HG03066 (cell line): ENCODE results near the gene MAGEF1.
A peak's percentile ranks its signal among the peaks of the same experiment; 100 is the strongest.

ENCODE experiments used
- ATAC-seq: cut with Tn5 transposase; IDR thresholded peaks from one replicate; pipeline ENCODE4 v1.9.1; 2021; ENCODE audit warnings: low read depth; ENCODE audit not compliant: unreplicated experiment

Gene MAGEF1

GRCh38 chr3:184711493-184712247 lies at the start of gene MAGEF1:
MAGEF1 (minus strand) TSS chr3:184712064; CDS start chr3:184711821, 243 bp downstream.
- ATAC-seq = peak; percentile 77

- ATAC-seq = no peak
Observed at GRCh38 chr3:184761075-184761841, 49.4 kb upstream of the MAGEF1 start.

GRCh38 chr3:184760337-184761074 lies 48.6 kb upstream of the MAGEF1 start:
- no peak for ATAC-seq

- ATAC-seq = no peak
Observed at GRCh38 chr3:184759666-184760200, 47.9 kb upstream of the MAGEF1 start.

GRCh38 chr3:184758056-184758455 lies 46.2 kb upstream of the MAGEF1 start:
- no peak for ATAC-seq

GRCh38 chr3:184757022-184757651 lies 45.3 kb upstream of the MAGEF1 start:
- no peak for ATAC-seq

GRCh38 chr3:184756151-184757021 lies 44.5 kb upstream of the MAGEF1 start:
- ATAC-seq = no peak

GRCh38 chr3:184755315-184755731 lies 43.5 kb upstream of the MAGEF1 start:
- no peak for ATAC-seq

GRCh38 chr3:184752361-184752760 lies 40.5 kb upstream of the MAGEF1 start:
- no peak for ATAC-seq

GRCh38 chr3:184751204-184752040 lies 39.6 kb upstream of the MAGEF1 start:
- no peak for ATAC-seq

GRCh38 chr3:184750349-184751083 lies 38.7 kb upstream of the MAGEF1 start:
- ATAC-seq = no peak

GRCh38 chr3:184749168-184749744 lies 37.4 kb upstream of the MAGEF1 start:
- no peak for ATAC-seq

GRCh38 chr3:184748219-184749135 lies 36.6 kb upstream of the MAGEF1 start:
- no peak for ATAC-seq

- no peak for ATAC-seq
Observed at GRCh38 chr3:184746131-184747120, 34.6 kb upstream of the MAGEF1 start.

GRCh38 chr3:184745526-184745925 lies 33.7 kb upstream of the MAGEF1 start:
- ATAC-seq = no peak
